Activated CD4-positive, alpha-beta T cell treated with anti-CD3 and anti-CD28 coated beads, Interleukin-2, amount 10 ng/mL, durations not matched to agents 24 days and 14 days (primary cell): Measurements from ENCODE around the gene TGM6. TPM values are rescaled to one million over a fixed set of nuclear protein-coding genes. Genes with fewer than 3 reads are reported as not detected.

ENCODE experiments used
- DNase-seq: peaks from one replicate; pipeline ENCODE4 v3.0.0; 2022
- H3K27ac Mint-ChIP-seq: one replicate; pipeline ENCODE4 v1.8.0; 2022; ENCODE audit warnings: mild to moderate bottlenecking, mixed read lengths
- H3K27me3 Mint-ChIP-seq: one replicate; pipeline ENCODE4 v1.8.0; 2022; ENCODE audit warnings: mixed read lengths
- H3K36me3 Mint-ChIP-seq: one replicate; pipeline ENCODE4 v1.8.0; 2022; ENCODE audit warnings: low read depth, mild to moderate bottlenecking, mixed read lengths
- H3K4me1 Mint-ChIP-seq: one replicate; pipeline ENCODE4 v1.8.0; 2021; ENCODE audit warnings: mixed read lengths
- H3K4me3 Mint-ChIP-seq: one replicate; pipeline ENCODE4 v1.8.0; 2022; ENCODE audit warnings: mild to moderate bottlenecking, moderate library complexity, mixed read lengths
- H3K9me3 Mint-ChIP-seq: one replicate; pipeline ENCODE4 v1.8.0; 2021; ENCODE audit warnings: mixed read lengths
- intact Hi-C: fragments of 100-400 bp; cut with micrococcal nuclease; formaldehyde crosslinking; loops from one replicate; pipeline ENCODE4 v1.15.1; 2023
- total RNA-seq: library from RNA; stranded (reverse); gene quantifications from 2 replicates; pipeline ENCODE4 v1.2.3, GENCODE V29; 2022

Gene TGM6
- total RNA-seq, 1 donor from 2014 or later = not detected

- H3K4me3 Mint-ChIP-seq = no peak overlapping the region
- H3K36me3 Mint-ChIP-seq = no peaks in the 10 kb centered on the region
- H3K27ac Mint-ChIP-seq = no peak overlapping the region
- H3K27me3 Mint-ChIP-seq = peaks cover 13% of the 10 kb centered on the region
- no peaks in the 10 kb centered on the region for H3K9me3 Mint-ChIP-seq
- H3K4me1 Mint-ChIP-seq = no peaks in the 10 kb centered on the region
- intact Hi-C loops = no loop called here
- no peak for DNase-seq
Observed at GRCh38 chr20:2420510-2420909, 39.8 kb downstream of the TGM6 start.

GRCh38 chr20:2421247-2421646, 40.5 kb downstream of the TGM6 start:
- Mint-ChIP-seq H3K9me3 (no peaks in the 10 kb centered on the region), H3K4me3 (no peak overlapping the region), H3K27me3 (peaks cover 17% of the 10 kb centered on the region), H3K36me3 (no peaks in the 10 kb centered on the region), H3K27ac (no peak overlapping the region), H3K4me1 (no peaks in the 10 kb centered on the region)
- no peak for DNase-seq
- intact Hi-C loops = no loop called here

DNA sequence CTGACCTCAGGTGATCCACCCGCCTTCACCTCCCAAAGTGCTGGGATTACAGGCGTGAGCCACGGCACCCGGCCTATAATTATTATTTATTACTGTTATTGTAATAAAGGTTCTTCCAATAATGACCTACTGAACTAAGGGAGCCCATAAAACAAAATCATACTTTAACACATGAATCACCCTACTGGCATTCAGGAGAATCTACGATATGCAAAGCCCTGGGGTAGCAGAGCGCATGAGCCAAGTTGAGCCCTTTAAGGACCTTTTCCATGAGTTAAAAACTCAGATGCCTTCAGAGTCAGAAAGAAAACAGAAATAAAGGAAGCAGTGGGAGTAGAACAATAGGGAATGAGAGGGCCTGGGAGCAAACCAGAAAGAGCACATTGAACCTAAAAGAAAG, 48.4 kb downstream of the TGM6 start:
- Mint-ChIP-seq H3K4me3 (no peak overlapping the region), H3K36me3 (no peaks in the 10 kb centered on the region), H3K27ac (no peak overlapping the region), H3K4me1 (no peaks in the 10 kb centered on the region), H3K9me3 (no peaks in the 10 kb centered on the region), H3K27me3 (peaks cover 20% of the 10 kb centered on the region)
- no peak for DNase-seq
- intact Hi-C loops = no loop called here

DNA sequence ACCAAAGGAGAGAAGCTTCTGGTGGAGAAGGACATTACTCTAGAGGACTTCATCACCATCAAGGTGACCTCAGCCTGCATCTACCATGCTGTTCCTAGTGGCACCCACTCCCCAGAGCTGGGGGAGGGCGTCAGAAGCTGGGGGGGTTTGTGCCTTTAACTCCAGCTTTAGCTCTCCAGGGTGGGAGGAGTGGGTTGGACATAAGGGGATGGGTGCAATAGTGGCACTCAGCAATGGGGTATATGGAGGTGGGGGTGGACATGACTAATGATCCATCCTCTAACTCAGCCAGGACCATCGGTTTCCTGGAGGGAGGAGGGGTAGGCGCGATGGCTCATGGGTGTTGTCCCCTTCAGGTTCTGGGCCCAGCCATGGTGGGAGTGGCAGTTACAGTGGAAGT, 49.8 kb downstream of the TGM6 start:
- Mint-ChIP-seq H3K9me3 (no peaks in the 10 kb centered on the region), H3K27ac (no peak overlapping the region), H3K4me3 (no peak overlapping the region), H3K4me1 (no peaks in the 10 kb centered on the region), H3K36me3 (no peaks in the 10 kb centered on the region), H3K27me3 (peaks cover 19% of the 10 kb centered on the region)
- intact Hi-C loops = no loop called here
- no peak for DNase-seq

GRCh38 chr20:2431185-2431584, 50.5 kb downstream of the TGM6 start:
- no peaks in the 10 kb centered on the region for H3K9me3 Mint-ChIP-seq
- intact Hi-C loops = no loop called here

DNA sequence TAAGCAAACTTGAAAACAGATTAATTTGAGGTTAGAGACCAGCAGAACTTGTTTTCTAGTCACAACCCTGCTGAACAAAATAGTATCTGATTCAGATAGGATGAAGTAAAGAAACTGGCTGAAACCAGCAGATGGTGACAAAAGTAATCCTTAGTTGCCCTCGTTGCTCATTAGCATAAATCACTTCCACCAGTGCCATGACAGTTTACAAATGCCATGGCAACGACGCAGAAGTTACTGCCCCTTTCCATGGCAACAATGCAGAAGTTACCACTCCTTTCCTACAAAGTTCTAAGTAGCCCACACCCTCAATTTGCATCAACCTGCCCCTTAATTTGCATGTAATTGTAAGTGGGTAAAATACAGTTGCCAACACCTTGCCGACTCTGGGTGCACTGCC, 66.1 kb downstream of the TGM6 start:
- intact Hi-C loops = no loop called here
- Mint-ChIP-seq H3K4me3 (no peak overlapping the region), H3K4me1 (peaks cover 13% of the 10 kb centered on the region)

More at GRCh38 chr20:2431185-2431584, 50.5 kb downstream of the TGM6 start:
- no peak overlapping the region for H3K4me3 Mint-ChIP-seq
- DNase-seq = no peak
- H3K36me3 Mint-ChIP-seq = no peaks in the 10 kb centered on the region
- no peak overlapping the region for H3K27ac Mint-ChIP-seq
- H3K4me1 Mint-ChIP-seq = no peaks in the 10 kb centered on the region
- H3K27me3 Mint-ChIP-seq = peaks cover 15% of the 10 kb centered on the region

DNA sequence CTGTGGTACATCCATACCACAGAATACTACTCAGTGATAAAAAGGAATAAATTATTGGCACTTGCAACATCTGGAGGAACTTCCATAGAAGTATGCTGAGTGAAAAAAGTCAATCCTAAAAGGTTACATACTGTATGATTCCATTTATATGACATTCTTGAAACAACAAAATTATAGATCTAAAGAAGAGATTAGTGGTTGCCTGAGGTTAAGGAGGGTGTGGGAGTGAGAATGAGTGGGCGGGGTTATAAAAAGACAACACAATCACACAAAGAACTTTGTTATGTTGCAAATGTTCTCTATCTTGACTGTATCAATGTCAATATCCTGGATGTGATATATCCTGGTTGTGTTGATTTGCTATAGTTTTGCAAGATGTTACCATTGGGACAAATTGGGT, 68.7 kb downstream of the TGM6 start:
- H3K4me1 Mint-ChIP-seq = peaks cover 16% of the 10 kb centered on the region
- peak overlapping the region; percentile 5 for H3K27ac Mint-ChIP-seq
- H3K27me3 Mint-ChIP-seq = peaks cover 8% of the 10 kb centered on the region
- no peaks in the 10 kb centered on the region for H3K36me3 Mint-ChIP-seq
- intact Hi-C loops = no loop called here
- H3K4me3 Mint-ChIP-seq = no peak overlapping the region
- H3K9me3 Mint-ChIP-seq = no peaks in the 10 kb centered on the region
- DNase-seq = no peak

More for the DNA sequence above, 66.1 kb downstream of the TGM6 start:
- peaks cover 8% of the 10 kb centered on the region for H3K27me3 Mint-ChIP-seq
- DNase-seq = no peak
- no peaks in the 10 kb centered on the region for H3K36me3 Mint-ChIP-seq
- no peaks in the 10 kb centered on the region for H3K9me3 Mint-ChIP-seq
- no peak overlapping the region for H3K27ac Mint-ChIP-seq

DNA sequence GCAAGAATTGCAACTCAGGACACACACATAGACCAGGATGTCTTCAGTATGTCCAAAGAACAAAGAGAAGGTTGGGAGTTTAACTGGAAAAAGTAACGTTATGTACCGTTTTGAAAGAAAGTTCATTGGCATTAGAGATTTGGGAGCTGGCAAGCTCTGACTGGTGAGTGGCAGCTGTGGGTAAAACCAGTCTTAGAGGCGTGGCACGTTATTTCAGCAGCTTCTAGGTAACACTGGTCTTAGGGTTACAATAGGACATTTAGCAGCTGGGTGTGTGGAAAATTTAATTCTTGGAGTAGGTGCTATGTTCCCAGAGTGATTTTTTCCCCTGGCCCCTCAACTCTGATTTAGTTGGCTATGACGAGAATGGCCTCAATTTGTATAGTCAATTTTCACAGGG, 70.7 kb downstream of the TGM6 start:
- Mint-ChIP-seq H3K36me3 (no peaks in the 10 kb centered on the region), H3K27ac (no peak overlapping the region)

GRCh38 chr20:2451939-2452732, 71.4 kb downstream of the TGM6 start:
- peaks cover 6% of the 10 kb centered on the region for H3K27me3 Mint-ChIP-seq
- peaks cover 23% of the 10 kb centered on the region for H3K4me1 Mint-ChIP-seq
- peaks cover 2% of the 10 kb centered on the region for H3K36me3 Mint-ChIP-seq
- intact Hi-C loops = loop anchor here (1.0 to 5.0 kb wide), 3 partner anchors 65 to 485 kb away; no protein-coding TSS in a partner anchor
- no peak overlapping the region for H3K27ac Mint-ChIP-seq
- peak; percentile 90 for DNase-seq
- no peak overlapping the region for H3K4me3 Mint-ChIP-seq
- no peaks in the 10 kb centered on the region for H3K9me3 Mint-ChIP-seq

More for the DNA sequence above, 70.7 kb downstream of the TGM6 start:
- Mint-ChIP-seq H3K4me3 (no peak overlapping the region), H3K27me3 (peaks cover 6% of the 10 kb centered on the region), H3K4me1 (peaks cover 23% of the 10 kb centered on the region), H3K9me3 (no peaks in the 10 kb centered on the region)
- no peak for DNase-seq
- intact Hi-C loops = loop anchor here (1.0 to 5.0 kb wide), 3 partner anchors 64 to 484 kb away; no protein-coding TSS in a partner anchor

GRCh38 chr20:2453792-2454191, 73.1 kb downstream of the TGM6 start:
- no peak overlapping the region for H3K27ac Mint-ChIP-seq
- peaks cover 23% of the 10 kb centered on the region for H3K4me1 Mint-ChIP-seq
- peaks cover 8% of the 10 kb centered on the region for H3K36me3 Mint-ChIP-seq
- no peaks in the 10 kb centered on the region for H3K9me3 Mint-ChIP-seq
- DNase-seq = no peak
- peaks cover 5% of the 10 kb centered on the region for H3K27me3 Mint-ChIP-seq
- intact Hi-C loops = loop anchor here (5.0 kb wide), 2 partner anchors 246 to 486 kb away; no protein-coding TSS in a partner anchor
- H3K4me3 Mint-ChIP-seq = no peak overlapping the region

GRCh38 chr20:2455771-2456497, 75.2 kb downstream of the TGM6 start:
- no peak for DNase-seq
- Mint-ChIP-seq H3K36me3 (peaks cover 27% of the 10 kb centered on the region), H3K4me1 (peaks cover 18% of the 10 kb centered on the region), H3K27me3 (peaks cover 2% of the 10 kb centered on the region), H3K9me3 (no peaks in the 10 kb centered on the region), H3K4me3 (no peak overlapping the region), H3K27ac (peak overlapping the region; percentile 30)
- intact Hi-C loops = loop anchor here (5.0 kb wide), 1 partner anchor 196 kb away; the partner anchor contains the start of gene NOP56

GRCh38 chr20:2458919-2459499, 78.3 kb downstream of the TGM6 start:
- H3K4me3 Mint-ChIP-seq = no peak overlapping the region
- DNase-seq = no peak
- intact Hi-C loops = loop anchor here (5.0 kb wide), 1 partner anchor 193 kb away; the partner anchor contains the start of gene NOP56
- H3K36me3 Mint-ChIP-seq = peaks cover 55% of the 10 kb centered on the region
- no peak overlapping the region for H3K27ac Mint-ChIP-seq
- H3K27me3 Mint-ChIP-seq = no peaks in the 10 kb centered on the region
- H3K4me1 Mint-ChIP-seq = peaks cover 25% of the 10 kb centered on the region
- H3K9me3 Mint-ChIP-seq = no peaks in the 10 kb centered on the region

DNA sequence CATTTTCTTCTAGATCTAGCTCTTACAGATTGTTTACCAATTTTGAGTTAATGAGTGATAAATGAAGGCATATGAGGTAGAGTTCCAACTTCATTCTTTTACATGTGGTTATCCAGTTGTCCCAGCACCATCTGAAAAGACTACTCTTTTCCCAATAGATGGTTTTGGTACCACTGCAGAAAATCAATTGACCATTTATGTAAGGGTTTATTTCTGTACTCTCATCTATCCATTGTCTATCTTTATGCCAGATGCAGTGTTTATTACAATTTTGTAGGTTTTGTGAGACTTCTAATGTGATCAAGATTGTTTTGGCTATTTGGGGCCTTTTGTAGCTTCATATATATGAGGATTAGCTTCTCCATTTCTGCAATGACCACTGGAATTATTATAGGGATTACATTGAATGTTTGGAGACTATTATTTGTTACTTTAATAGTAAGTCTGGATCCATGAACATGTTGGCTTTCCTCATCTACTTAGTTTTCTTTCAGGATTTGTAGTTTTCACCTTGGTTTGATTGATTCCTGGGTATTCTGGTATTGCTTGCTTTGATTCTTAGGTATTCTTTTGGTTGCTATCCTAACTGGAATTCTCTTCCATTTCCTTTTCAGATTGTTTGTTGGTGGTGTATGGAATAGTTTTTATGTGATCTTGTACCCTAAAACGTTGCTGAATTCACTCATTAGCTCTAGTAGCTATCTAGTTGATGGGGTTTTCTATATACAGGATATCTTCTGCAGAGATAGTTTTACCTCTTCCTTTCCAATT, 79.5 kb downstream of the TGM6 start:
- H3K27me3 Mint-ChIP-seq = no peaks in the 10 kb centered on the region
- intact Hi-C loops = loop anchor here (5.0 kb wide), 1 partner anchor 192 kb away; the partner anchor contains the start of gene NOP56
- H3K9me3 Mint-ChIP-seq = no peaks in the 10 kb centered on the region
- H3K4me3 Mint-ChIP-seq = no peak overlapping the region
- peaks cover 66% of the 10 kb centered on the region for H3K36me3 Mint-ChIP-seq
- H3K4me1 Mint-ChIP-seq = peaks cover 26% of the 10 kb centered on the region
- peak overlapping the region; percentile 27 for H3K27ac Mint-ChIP-seq
- no peak for DNase-seq
